ENCODE data around the gene RGS7.

Gene RGS7

DNA sequence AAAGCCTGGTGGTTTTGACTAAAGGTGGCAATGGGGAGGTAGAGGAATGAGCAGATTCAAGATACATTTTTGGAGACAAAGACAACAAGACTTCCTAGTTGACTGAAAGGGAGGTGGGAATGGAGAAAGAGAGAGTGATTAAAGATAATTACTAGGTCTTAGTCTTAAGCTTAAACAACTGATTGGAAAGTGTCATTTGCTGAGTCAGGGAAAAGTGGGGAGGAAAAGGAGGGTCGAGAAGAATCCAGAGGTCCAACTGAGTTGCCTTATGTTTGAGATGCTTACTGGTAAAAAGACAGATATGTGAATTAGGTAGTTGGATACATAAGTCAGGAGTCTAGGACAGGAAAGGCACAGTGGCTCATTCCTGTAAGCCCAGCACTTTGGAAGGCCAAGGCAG lies 179.3 kb downstream of the RGS7 start:
- Histone ChIP-seq H3K4me1 (ENCODE audit: low read length) (no peaks in the 10 kb centered on the region), H3K9ac (ENCODE audit: low read length) (no peak overlapping the region), H3K27ac (ENCODE audit: low read length) (no peak overlapping the region), H3K36me3 (replicated peaks; ENCODE audit: low read depth, low read length) (no peaks in the 10 kb centered on the region), H2AFZ (ENCODE audit: low read depth, low read length) (no peak overlapping the region), H3K9me3 (ENCODE audit: insufficient read depth, low read length) (no peaks in the 10 kb centered on the region), H3K4me3 (ENCODE audit: low read length) (no peak overlapping the region), H3K79me2 (ENCODE audit: low read length) (no peaks in the 10 kb centered on the region), H3K4me2 (ENCODE audit: low read length) (no peak overlapping the region), H4K20me1 (ENCODE audit: insufficient read depth, low read length) (no peaks in the 10 kb centered on the region), H3K27me3 (ENCODE audit: low read depth, low read length) (peaks cover 4% of the 10 kb centered on the region; the same call in 1 of the 2 replicates)
- TF ChIP-seq, protein P1, sequence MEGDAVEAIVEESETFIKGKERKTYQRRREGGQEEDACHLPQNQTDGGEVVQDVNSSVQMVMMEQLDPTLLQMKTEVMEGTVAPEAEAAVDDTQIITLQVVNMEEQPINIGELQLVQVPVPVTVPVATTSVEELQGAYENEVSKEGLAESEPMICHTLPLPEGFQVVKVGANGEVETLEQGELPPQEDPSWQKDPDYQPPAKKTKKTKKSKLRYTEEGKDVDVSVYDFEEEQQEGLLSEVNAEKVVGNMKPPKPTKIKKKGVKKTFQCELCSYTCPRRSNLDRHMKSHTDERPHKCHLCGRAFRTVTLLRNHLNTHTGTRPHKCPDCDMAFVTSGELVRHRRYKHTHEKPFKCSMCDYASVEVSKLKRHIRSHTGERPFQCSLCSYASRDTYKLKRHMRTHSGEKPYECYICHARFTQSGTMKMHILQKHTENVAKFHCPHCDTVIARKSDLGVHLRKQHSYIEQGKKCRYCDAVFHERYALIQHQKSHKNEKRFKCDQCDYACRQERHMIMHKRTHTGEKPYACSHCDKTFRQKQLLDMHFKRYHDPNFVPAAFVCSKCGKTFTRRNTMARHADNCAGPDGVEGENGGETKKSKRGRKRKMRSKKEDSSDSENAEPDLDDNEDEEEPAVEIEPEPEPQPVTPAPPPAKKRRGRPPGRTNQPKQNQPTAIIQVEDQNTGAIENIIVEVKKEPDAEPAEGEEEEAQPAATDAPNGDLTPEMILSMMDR (IDR thresholded peaks at IDR 0.05; ENCODE audit: low read depth, low read length), result no peak
- TF ChIP-seq EZH2phosphoT487 (IDR thresholded peaks at IDR 0.05; ENCODE audit: low read depth), result no peak

DNA sequence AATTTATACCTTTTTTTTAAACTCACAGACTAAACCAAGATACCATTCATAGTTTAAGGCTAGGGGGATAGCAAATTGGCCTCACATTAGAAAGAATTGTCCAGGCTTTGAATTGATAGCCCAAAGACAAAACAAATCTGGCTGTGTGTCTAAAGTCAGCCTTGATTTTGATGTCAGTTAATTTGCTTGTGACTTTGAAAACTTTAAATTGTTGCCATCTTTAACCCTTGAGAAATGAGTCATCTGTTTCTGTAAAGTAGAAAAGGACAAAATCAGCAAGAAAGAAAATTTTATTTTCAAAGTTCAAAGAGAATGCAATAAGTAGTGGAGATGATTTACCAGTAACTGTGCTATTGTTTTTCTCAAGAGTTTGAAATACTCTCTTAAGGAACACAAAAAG lies 184.5 kb downstream of the RGS7 start:
- Histone ChIP-seq H3K79me2 (ENCODE audit: low read length) (no peaks in the 10 kb centered on the region), H3K36me3 (replicated peaks; ENCODE audit: low read depth, low read length) (no peaks in the 10 kb centered on the region), H2AFZ (ENCODE audit: low read depth, low read length) (no peak overlapping the region), H3K4me3 (ENCODE audit: low read length) (no peak overlapping the region), H3K27ac (ENCODE audit: low read length) (no peak overlapping the region), H3K4me2 (ENCODE audit: low read length) (no peak overlapping the region), H3K27me3 (ENCODE audit: low read depth, low read length) (peaks cover 4% of the 10 kb centered on the region; the same call in 1 of the 2 replicates), H3K9ac (ENCODE audit: low read length) (no peak overlapping the region), H3K4me1 (ENCODE audit: low read length) (no peaks in the 10 kb centered on the region), H3K9me3 (ENCODE audit: insufficient read depth, low read length) (no peaks in the 10 kb centered on the region), H4K20me1 (ENCODE audit: insufficient read depth, low read length) (no peaks in the 10 kb centered on the region)
- TF ChIP-seq, protein P1 (IDR thresholded peaks at IDR 0.05; ENCODE audit: low read depth, low read length), result no peak
- no peak for TF ChIP-seq EZH2phosphoT487 (IDR thresholded peaks at IDR 0.05; ENCODE audit: low read depth)

DNA sequence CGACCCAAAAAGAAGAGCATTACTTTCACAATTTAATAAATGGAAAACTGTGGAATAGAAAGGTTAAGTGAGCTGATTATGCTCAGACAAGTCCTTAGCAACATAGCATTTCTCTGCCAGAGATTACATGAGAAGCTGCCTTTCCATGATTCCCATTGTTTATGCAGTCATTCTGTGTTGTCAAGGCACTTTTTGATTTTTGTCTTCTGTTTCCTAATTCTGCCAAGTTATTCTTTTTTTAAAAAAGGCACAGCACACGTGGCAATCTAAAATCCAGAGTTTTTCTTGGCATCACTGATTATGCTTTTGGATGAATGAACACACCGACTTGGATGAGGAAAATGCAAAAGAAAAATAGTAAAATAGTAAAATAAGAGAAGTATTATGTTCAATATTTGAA lies 185.0 kb downstream of the RGS7 start:
- Histone ChIP-seq H2AFZ (ENCODE audit: low read depth, low read length) (no peak overlapping the region), H4K20me1 (ENCODE audit: insufficient read depth, low read length) (no peaks in the 10 kb centered on the region), H3K4me3 (ENCODE audit: low read length) (no peak overlapping the region), H3K27ac (ENCODE audit: low read length) (no peak overlapping the region), H3K9ac (ENCODE audit: low read length) (no peak overlapping the region), H3K9me3 (ENCODE audit: insufficient read depth, low read length) (no peaks in the 10 kb centered on the region), H3K27me3 (ENCODE audit: low read depth, low read length) (peaks cover 4% of the 10 kb centered on the region; the same call in 1 of the 2 replicates), H3K4me1 (ENCODE audit: low read length) (no peaks in the 10 kb centered on the region), H3K4me2 (ENCODE audit: low read length) (no peak overlapping the region), H3K36me3 (replicated peaks; ENCODE audit: low read depth, low read length) (no peaks in the 10 kb centered on the region), H3K79me2 (ENCODE audit: low read length) (no peaks in the 10 kb centered on the region)
- no peak for TF ChIP-seq EZH2phosphoT487 (IDR thresholded peaks at IDR 0.05; ENCODE audit: low read depth)

DNA sequence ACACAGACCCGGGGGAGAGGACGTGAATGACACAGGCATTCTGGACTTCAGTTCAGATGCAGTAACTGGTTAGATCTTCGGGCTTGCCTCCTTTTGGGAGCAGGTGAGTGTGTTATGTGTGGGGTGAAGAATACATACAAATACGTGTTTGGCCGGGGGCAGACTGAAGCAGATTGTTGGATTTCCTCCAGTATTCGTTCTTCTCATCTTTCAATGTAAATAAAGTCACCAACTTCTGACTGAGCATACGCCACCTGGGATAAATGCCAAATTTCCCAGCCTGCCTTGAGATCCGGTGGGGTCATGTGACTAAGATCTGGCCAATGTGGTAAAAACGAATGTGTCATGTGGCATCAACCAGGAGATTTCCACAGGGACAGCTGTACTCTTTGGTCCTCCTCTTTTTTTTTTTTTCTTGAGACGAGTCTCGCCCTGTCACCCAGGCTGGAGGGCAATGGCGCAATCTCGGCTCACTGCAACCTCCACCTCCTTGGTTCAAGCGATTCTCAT lies 189.8 kb downstream of the RGS7 start:
- Histone ChIP-seq H3K79me2 (ENCODE audit: low read length) (no peaks in the 10 kb centered on the region), H3K4me2 (ENCODE audit: low read length) (no peak overlapping the region), H3K36me3 (replicated peaks; ENCODE audit: low read depth, low read length) (no peaks in the 10 kb centered on the region), H4K20me1 (ENCODE audit: insufficient read depth, low read length) (no peaks in the 10 kb centered on the region), H3K27ac (ENCODE audit: low read length) (no peak overlapping the region), H2AFZ (ENCODE audit: low read depth, low read length) (no peak overlapping the region), H3K4me3 (ENCODE audit: low read length) (no peak overlapping the region), H3K9ac (ENCODE audit: low read length) (no peak overlapping the region), H3K9me3 (ENCODE audit: insufficient read depth, low read length) (no peaks in the 10 kb centered on the region), H3K27me3 (ENCODE audit: low read depth, low read length) (0 out of 2 replicates have a peak, but pooled peaks cover 6% of the 10 kb centered on the region), H3K4me1 (ENCODE audit: low read length) (no peaks in the 10 kb centered on the region)
- TF ChIP-seq EZH2phosphoT487 (IDR thresholded peaks at IDR 0.05; ENCODE audit: low read depth), result no peak
- TF ChIP-seq, protein P1 (IDR thresholded peaks at IDR 0.05; ENCODE audit: low read depth, low read length), result no peak

Data from OCI-LY3 (cell line).